Osteocyte (in vitro differentiated cells): Measurements from ENCODE around the gene BCL2. TPM values are rescaled to one million over a fixed set of nuclear protein-coding genes. Genes with fewer than 3 reads are reported as not detected.
"Not testable (repeated sequence)": the region's sequence is repeated elsewhere in the genome, so short reads cannot be mapped to it uniquely, and the experiment has no call there.

ENCODE experiments used
- DNase-seq: peaks from one replicate; pipeline ENCODE4 v3.0.0; 2021; ENCODE audit warnings: mixed read lengths; ENCODE audit not compliant: unreplicated experiment; ENCODE audit errors: extremely low spot score
- H3K27ac Mint-ChIP-seq: one replicate; pipeline ENCODE4 v1.8.0; 2021; ENCODE audit warnings: mild to moderate bottlenecking, mixed read lengths; ENCODE audit not compliant: unreplicated experiment
- H3K27me3 Mint-ChIP-seq: one replicate; pipeline ENCODE4 v1.8.0; 2021; ENCODE audit warnings: mixed read lengths; ENCODE audit not compliant: unreplicated experiment
- H3K36me3 Mint-ChIP-seq: one replicate; pipeline ENCODE4 v1.8.0; 2021; ENCODE audit warnings: mixed read lengths; ENCODE audit not compliant: unreplicated experiment
- H3K4me1 Mint-ChIP-seq: one replicate; pipeline ENCODE4 v1.8.0; 2021; ENCODE audit warnings: mixed read lengths; ENCODE audit not compliant: unreplicated experiment
- H3K4me3 Mint-ChIP-seq: one replicate; pipeline ENCODE4 v1.8.0; 2021; ENCODE audit warnings: mild to moderate bottlenecking, moderate library complexity, mixed read lengths; ENCODE audit not compliant: unreplicated experiment
- H3K9me3 Mint-ChIP-seq: one replicate; pipeline ENCODE4 v1.8.0; 2021; ENCODE audit warnings: mixed read lengths; ENCODE audit not compliant: unreplicated experiment
- total RNA-seq: library from RNA; stranded (reverse); gene quantifications from 2 replicates; pipeline ENCODE4 v1.2.1, GENCODE V29; 2021
- TF ChIP-seq, protein P1 (sequence below): fragments of 200-600 bp; sonication (generic); IDR thresholded peaks from 2 replicates; pipeline ENCODE4 v1.5.0; 2021; ENCODE audit warnings: antibody characterized with exemption, mild to moderate bottlenecking, moderate library complexity

BCL2 gene
- total RNA-seq, 1 donor from 2014 or later, result 3.2 TPM

DNA sequence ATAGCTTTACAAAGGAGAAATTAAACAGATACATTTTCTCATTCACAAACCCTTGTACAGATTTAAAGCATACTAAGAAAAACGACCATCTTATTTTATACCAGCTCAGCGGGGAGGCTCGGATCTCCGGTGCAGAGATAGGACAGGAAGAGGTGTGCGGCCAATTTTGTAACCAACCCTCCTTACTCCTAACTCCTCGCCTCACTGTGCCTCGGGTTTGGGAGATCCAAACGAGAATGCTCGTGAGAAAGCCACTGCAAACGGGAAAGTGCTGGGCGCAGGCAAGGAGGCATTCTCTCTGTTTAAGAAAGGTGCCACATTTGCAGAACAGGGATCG lies 46.3 kb upstream of the BCL2 start:
- Mint-ChIP-seq H3K36me3 (peaks cover 15% of the 10 kb centered on the region), H3K27me3 (no peaks in the 10 kb centered on the region), H3K9me3 (no peaks in the 10 kb centered on the region), H3K4me3 (peak overlapping the region; percentile 96), H3K4me1 (peaks cover 30% of the 10 kb centered on the region), H3K27ac (peak overlapping the region; percentile 79)
- TF ChIP-seq, protein P1, sequence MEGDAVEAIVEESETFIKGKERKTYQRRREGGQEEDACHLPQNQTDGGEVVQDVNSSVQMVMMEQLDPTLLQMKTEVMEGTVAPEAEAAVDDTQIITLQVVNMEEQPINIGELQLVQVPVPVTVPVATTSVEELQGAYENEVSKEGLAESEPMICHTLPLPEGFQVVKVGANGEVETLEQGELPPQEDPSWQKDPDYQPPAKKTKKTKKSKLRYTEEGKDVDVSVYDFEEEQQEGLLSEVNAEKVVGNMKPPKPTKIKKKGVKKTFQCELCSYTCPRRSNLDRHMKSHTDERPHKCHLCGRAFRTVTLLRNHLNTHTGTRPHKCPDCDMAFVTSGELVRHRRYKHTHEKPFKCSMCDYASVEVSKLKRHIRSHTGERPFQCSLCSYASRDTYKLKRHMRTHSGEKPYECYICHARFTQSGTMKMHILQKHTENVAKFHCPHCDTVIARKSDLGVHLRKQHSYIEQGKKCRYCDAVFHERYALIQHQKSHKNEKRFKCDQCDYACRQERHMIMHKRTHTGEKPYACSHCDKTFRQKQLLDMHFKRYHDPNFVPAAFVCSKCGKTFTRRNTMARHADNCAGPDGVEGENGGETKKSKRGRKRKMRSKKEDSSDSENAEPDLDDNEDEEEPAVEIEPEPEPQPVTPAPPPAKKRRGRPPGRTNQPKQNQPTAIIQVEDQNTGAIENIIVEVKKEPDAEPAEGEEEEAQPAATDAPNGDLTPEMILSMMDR, result no peak
- no peak for DNase-seq

DNA sequence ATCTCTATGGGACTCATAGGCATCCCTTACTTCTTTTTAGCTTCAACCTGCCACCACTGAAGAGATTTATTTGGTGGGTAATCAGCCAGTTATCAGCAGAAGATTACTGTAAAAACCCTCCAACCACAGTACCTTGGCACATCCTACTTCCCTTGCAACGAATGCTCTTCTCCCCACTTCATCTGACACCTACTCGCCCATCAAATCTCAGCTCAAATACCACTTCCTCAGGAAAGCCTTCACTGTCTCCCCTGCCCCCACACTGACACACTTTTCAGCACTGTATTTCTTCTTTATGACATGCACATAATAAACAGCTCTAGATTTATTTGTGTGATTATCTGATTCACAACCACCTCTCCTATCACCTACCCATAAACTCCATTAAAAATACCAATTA lies 44.4 kb upstream of the BCL2 start:
- H3K27me3 Mint-ChIP-seq, result no peaks in the 10 kb centered on the region
- no peaks in the 10 kb centered on the region for H3K9me3 Mint-ChIP-seq
- H3K27ac Mint-ChIP-seq, result no peak overlapping the region
- peaks cover 25% of the 10 kb centered on the region for H3K36me3 Mint-ChIP-seq
- TF ChIP-seq, protein P1, result no peak
- no peak for DNase-seq
- H3K4me1 Mint-ChIP-seq, result peaks cover 30% of the 10 kb centered on the region
- no peak overlapping the region for H3K4me3 Mint-ChIP-seq

DNA sequence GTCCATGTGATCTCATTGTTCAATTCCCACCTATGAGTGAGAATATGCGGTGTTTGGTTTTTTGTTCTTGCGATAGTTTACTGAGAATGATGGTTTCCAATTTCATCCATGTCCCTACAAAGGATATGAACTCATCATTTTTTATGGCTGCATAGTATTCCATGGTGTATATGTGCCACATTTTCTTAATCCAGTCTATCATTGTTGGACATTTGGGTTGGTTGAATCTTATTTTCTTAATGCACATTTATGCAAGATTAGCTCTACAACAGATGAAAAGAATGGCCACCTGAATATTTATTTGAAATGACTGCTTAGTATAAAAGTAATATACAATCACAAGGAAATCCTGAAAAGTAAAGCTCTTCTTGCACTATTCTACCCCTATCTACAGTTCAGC lies 43.9 kb upstream of the BCL2 start:
- H3K27ac Mint-ChIP-seq, H3K4me3 Mint-ChIP-seq, H3K9me3 Mint-ChIP-seq, H3K27me3 Mint-ChIP-seq, DNase-seq: not testable (repeated sequence)
- Mint-ChIP-seq H3K36me3 (peaks cover 25% of the 10 kb centered on the region), H3K4me1 (peaks cover 26% of the 10 kb centered on the region)

DNA sequence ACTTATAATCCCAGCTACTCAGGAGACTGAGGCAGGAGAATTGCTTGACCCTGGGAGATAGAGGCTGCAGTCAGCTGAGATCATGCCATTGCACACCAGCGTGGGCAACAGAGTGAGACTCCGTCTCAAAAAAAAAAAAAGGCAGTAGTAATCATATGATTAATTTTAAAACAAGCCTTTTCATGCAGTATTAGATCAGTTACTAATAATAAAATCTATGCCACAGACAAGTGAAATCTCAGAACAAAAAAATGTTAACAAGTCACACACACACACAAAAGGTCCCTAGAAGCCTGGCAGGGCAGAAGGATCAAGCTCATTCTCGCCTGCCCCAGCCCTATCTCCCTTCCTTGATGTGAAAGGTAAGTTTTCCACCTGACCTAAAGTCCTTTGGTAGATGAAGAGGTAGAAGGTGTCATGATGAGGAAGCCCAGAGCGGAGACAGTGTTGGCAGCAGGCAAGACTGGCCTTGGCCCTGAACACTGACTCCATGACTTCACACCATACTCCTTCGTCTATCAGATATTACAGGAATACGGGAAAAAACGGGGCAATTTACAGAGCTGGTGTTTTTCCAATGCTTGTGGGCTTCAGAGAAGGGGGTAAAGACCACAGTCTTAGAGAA lies 36.8 kb upstream of the BCL2 start:
- TF ChIP-seq, protein P1, result no peak
- DNase-seq, result no peak
- Mint-ChIP-seq H3K4me3 (no peak overlapping the region), H3K36me3 (peaks cover 46% of the 10 kb centered on the region), H3K9me3 (no peaks in the 10 kb centered on the region), H3K4me1 (no peaks in the 10 kb centered on the region), H3K27ac (no peak overlapping the region), H3K27me3 (no peaks in the 10 kb centered on the region)

DNA sequence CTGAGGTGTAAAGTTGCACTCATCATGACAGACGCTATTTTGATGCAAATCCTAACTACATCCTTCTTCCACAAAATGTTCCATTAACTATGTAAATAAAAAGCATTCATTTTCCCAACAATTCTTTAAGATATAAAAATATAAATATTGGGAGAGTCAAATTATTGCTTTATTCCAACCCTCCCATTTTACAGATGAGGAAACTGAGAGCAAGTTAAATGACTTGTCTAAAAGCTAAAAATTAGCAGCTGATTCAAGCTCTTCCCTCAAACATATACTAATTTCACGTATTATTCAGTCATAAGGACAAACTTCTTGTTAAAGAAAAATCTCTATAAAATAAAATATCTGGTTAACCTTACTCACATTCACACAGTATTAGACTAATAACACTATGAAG lies 30.7 kb upstream of the BCL2 start:
- no peak for DNase-seq
- Mint-ChIP-seq H3K36me3 (peaks cover 46% of the 10 kb centered on the region), H3K4me1 (no peaks in the 10 kb centered on the region), H3K9me3 (no peaks in the 10 kb centered on the region), H3K27me3 (no peaks in the 10 kb centered on the region), H3K4me3 (no peak overlapping the region), H3K27ac (no peak overlapping the region)
- TF ChIP-seq, protein P1, result no peak
